HG03135 (cell line): ENCODE data around the gene MARCHF7.

Experiments used
- ATAC-seq: cut with Tn5 transposase; IDR thresholded peaks from one replicate; pipeline ENCODE4 v1.9.1; 2021; ENCODE audit warnings: mild to moderate bottlenecking, moderate library complexity; ENCODE audit not compliant: unreplicated experiment

Gene MARCHF7

GRCh38 chr2:159760326-159760725, 48.0 kb downstream of the MARCHF7 start:
- ATAC-seq: no peak

- no peak for ATAC-seq
Observed at GRCh38 chr2:159762075-159762474, 49.8 kb downstream of the MARCHF7 start.
